GM21786 (cell line): ENCODE measurements around the gene STK32C.

Source experiments
- ATAC-seq: cut with Tn5 transposase; IDR thresholded peaks from one replicate; pipeline ENCODE4 v1.9.1; 2021; ENCODE audit not compliant: unreplicated experiment

Gene STK32C

GRCh38 chr10:132250481-132251475 is 57.0 kb downstream of the STK32C start:
- ATAC-seq: no peak

- ATAC-seq: no peak
These were observed 57.9 kb downstream of the STK32C start for GRCh38 chr10:132249824-132250375.

- no peak for ATAC-seq
These were observed 58.5 kb downstream of the STK32C start for GRCh38 chr10:132249226-132249724.

- ATAC-seq: no peak
These were observed 59.1 kb downstream of the STK32C start for GRCh38 chr10:132248455-132249225.

- ATAC-seq: no peak
These were observed 59.8 kb downstream of the STK32C start for GRCh38 chr10:132247943-132248342.

GRCh38 chr10:132246296-132246695 is 61.5 kb downstream of the STK32C start:
- ATAC-seq: no peak

GRCh38 chr10:132245056-132245455 is 62.7 kb downstream of the STK32C start:
- no peak for ATAC-seq

- ATAC-seq: no peak
These were observed 64.1 kb downstream of the STK32C start for GRCh38 chr10:132243626-132244025.

GRCh38 chr10:132243141-132243540 is 64.6 kb downstream of the STK32C start:
- no peak for ATAC-seq

GRCh38 chr10:132242103-132242840 is 65.5 kb downstream of the STK32C start:
- no peak for ATAC-seq

- no peak for ATAC-seq
These were observed 66.3 kb downstream of the STK32C start for GRCh38 chr10:132241496-132241895.

GRCh38 chr10:132241086-132241485 is 66.7 kb downstream of the STK32C start:
- no peak for ATAC-seq

- no peak for ATAC-seq
These were observed 67.2 kb downstream of the STK32C start for GRCh38 chr10:132240581-132240980.

GRCh38 chr10:132240156-132240555 is 67.6 kb downstream of the STK32C start:
- ATAC-seq: no peak

GRCh38 chr10:132239126-132240031 is 68.4 kb downstream of the STK32C start:
- no peak for ATAC-seq

- no peak for ATAC-seq
These were observed 69.2 kb downstream of the STK32C start for GRCh38 chr10:132238371-132239125.

- no peak for ATAC-seq
These were observed 69.9 kb downstream of the STK32C start for GRCh38 chr10:132237871-132238270.

- no peak for ATAC-seq
These were observed 70.4 kb downstream of the STK32C start for GRCh38 chr10:132237396-132237795.

GRCh38 chr10:132236881-132237280 is 70.9 kb downstream of the STK32C start:
- no peak for ATAC-seq
